PFSK-1 (cell line): Measurements from ENCODE around the gene RHOT2.

Source experiments
- FOXP2 ChIP-seq: optimal IDR thresholded peaks from 2 replicates; pipeline ENCODE3; 2011; ENCODE audit warnings: borderline replicate concordance, control low read depth, inconsistent platforms; ENCODE audit not compliant: insufficient read depth; ENCODE audit errors: extremely low read length, extremely low read depth
- POLR2AphosphoS5 ChIP-seq: IDR thresholded peaks from 2 replicates; pipeline ENCODE4 v1.6.1; 2012; ENCODE audit warnings: low read depth, mild to moderate bottlenecking, control low read depth, low read length, moderate library complexity
- REST ChIP-seq, 2 experiments: IDR thresholded peaks; 2 replicates each; pipeline versions ENCODE4 v1.6.1 to v1.8.0; 2011 to 2012; ENCODE audit warnings: low read depth in 2 of 2, low read length in 2 of 2, control low read depth in 1 of 2, inconsistent platforms in 1 of 2, mild to moderate bottlenecking in 1 of 2, moderate library complexity in 1 of 2; ENCODE audit not compliant: insufficient read depth in 1 of 2
- SIN3A ChIP-seq: IDR thresholded peaks from 2 replicates; pipeline ENCODE4 v1.6.1; 2012; ENCODE audit warnings: mild to moderate bottlenecking, low read length, moderate library complexity, borderline replicate concordance; ENCODE audit not compliant: insufficient read depth
- TAF1 ChIP-seq: IDR thresholded peaks from 2 replicates; pipeline ENCODE4 v1.6.1; 2012; ENCODE audit warnings: low read length, control low read depth, borderline replicate concordance; ENCODE audit not compliant: insufficient read depth

RHOT2 gene

GRCh38 chr16:638836-639235, 29.1 kb upstream of the RHOT2 start:
- no peak for TF ChIP-seq FOXP2
- TF ChIP-seq REST (IDR thresholded peaks at IDR 0.05; ENCODE audit: insufficient read depth in 1 of 2, low read depth in 2 of 2, low read length in 2 of 2): no peak
- TF ChIP-seq SIN3A: no peak
- TF ChIP-seq TAF1: no peak
- TF ChIP-seq POLR2AphosphoS5: no peak

- no peak for TF ChIP-seq SIN3A
- TF ChIP-seq POLR2AphosphoS5: no peak
- TF ChIP-seq FOXP2: no peak
- TF ChIP-seq REST (IDR thresholded peaks at IDR 0.05; ENCODE audit: insufficient read depth in 1 of 2, low read depth in 2 of 2, low read length in 2 of 2): no peak
- no peak for TF ChIP-seq TAF1
These were observed 27.3 kb upstream of the RHOT2 start for GRCh38 chr16:640614-641013.

GRCh38 chr16:641326-642188, 26.4 kb upstream of the RHOT2 start, which contains the start of gene MCRIP2:
MCRIP2 (plus strand) TSS chr16:641828; CDS start chr16:641992, 164 bp downstream.
- TF ChIP-seq POLR2AphosphoS5 (peak; percentile 78), SIN3A (no peak), FOXP2 (no peak), TAF1 (0 out of 2 replicates have a peak, but pooled peaks have one; percentile 50), REST (IDR thresholded peaks at IDR 0.05; ENCODE audit: insufficient read depth in 1 of 2, low read depth in 2 of 2, low read length in 2 of 2) (no peak)

GRCh38 chr16:642189-643049, 25.5 kb upstream of the RHOT2 start:
- no peak for TF ChIP-seq POLR2AphosphoS5
- TF ChIP-seq TAF1: 0 out of 2 replicates have a peak, but pooled peaks have one; percentile 15
- TF ChIP-seq FOXP2: no peak
- no peak for TF ChIP-seq SIN3A
- TF ChIP-seq REST (IDR thresholded peaks at IDR 0.05; ENCODE audit: insufficient read depth in 1 of 2, low read depth in 2 of 2, low read length in 2 of 2): no peak
